Measurements from ENCODE around the gene ARL15. TPM values are rescaled to one million over a fixed set of nuclear protein-coding genes. Genes with fewer than 3 reads are reported as not detected.

The ARL15 gene
- total and polyA plus RNA-seq, 2 of the 8 experiments (the other 6 are each of a cell fraction or from before 2014, with no cell fraction given) = 9.9 to 21.2 TPM

DNA sequence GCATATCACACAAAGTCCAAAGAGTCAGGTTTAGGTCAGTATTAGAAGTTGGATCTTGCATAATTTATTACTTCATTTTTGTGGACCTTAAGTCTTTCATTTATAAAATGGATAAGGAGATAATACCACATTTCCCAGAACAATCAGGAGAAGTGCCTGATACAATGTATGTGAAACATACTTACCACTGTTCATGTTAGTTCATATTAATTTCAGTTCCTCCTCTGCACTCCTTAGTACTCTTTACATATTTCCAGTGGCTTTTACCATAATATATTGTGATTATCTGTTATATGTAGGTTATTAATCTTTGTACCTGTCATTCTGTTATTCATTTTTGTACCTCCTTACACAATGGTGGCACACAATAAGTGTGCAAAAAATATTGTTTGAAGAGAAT is 214.4 kb downstream of the ARL15 start:
- H3K4ac ChIP-seq (replicated peaks; ENCODE audit: insufficient read length, low read depth, low read length) = no peak overlapping the region
- TF ChIP-seq RXRA (IDR thresholded peaks at IDR 0.05; ENCODE audit: insufficient read depth, low read depth, low read length) (no peak), TCF12 (IDR thresholded peaks at IDR 0.05; ENCODE audit: low read depth, low read length) (no peak), POU5F1 (IDR thresholded peaks at IDR 0.05; ENCODE audit: low read depth, low read length) (no peak), RFX5 (IDR thresholded peaks at IDR 0.05; ENCODE audit: borderline replicate concordance, low read depth, low read length) (no peak)
- no peak overlapping the region for H2AFZ ChIP-seq (ENCODE audit: low read length)
- no peak overlapping the region for H3K23ac ChIP-seq (ENCODE audit: insufficient read length)
- no peak overlapping the region for H2BK120ac ChIP-seq (replicated peaks; ENCODE audit: low read depth, low read length)
- H2AK5ac ChIP-seq (ENCODE audit: low read depth, low read length) = no peak overlapping the region
- no peak overlapping the region for H3K56ac ChIP-seq (replicated peaks; ENCODE audit: insufficient read length, low read depth, low read length)
- no peak for DNase-seq (ENCODE audit: low read depth in 1 of 2, low spot score in 2 of 2)
- H2BK5ac ChIP-seq (ENCODE audit: low read depth, low read length) = no peak overlapping the region
- H3K27me3 ChIP-seq (replicated peaks in 1 of 4; ENCODE audit: control insufficient read depth in 3 of 4, extremely low read depth in 1 of 4, insufficient read depth in 3 of 4, low read length in 3 of 4) = no peaks in the 10 kb centered on the region
- no peak overlapping the region for H3K14ac ChIP-seq (ENCODE audit: insufficient read length)
- ChIA-PET POLR2A (ENCODE audit: partially characterized antibody) (no interaction called here), CTCF (ENCODE audit: partially characterized antibody) (no interaction called here)
- H4K8ac ChIP-seq (ENCODE audit: extremely low read depth, insufficient read depth, low read length) = no peak overlapping the region
- no peaks in the 10 kb centered on the region for H3K36me3 ChIP-seq (ENCODE audit: control insufficient read depth in 2 of 4, insufficient read depth in 4 of 4, low read length in 3 of 4)
- no peak overlapping the region for H4K5ac ChIP-seq (ENCODE audit: insufficient read length, low read depth, low read length)
- FAIRE-seq = no peak
- peaks cover 1% of the 10 kb centered on the region; the same call in 1 of the 2 replicates for H3K23me2 ChIP-seq (ENCODE audit: low read depth, low read length)
- H2BK20ac ChIP-seq (ENCODE audit: low read length) = no peak overlapping the region
- no peaks in the 10 kb centered on the region for H3K79me2 ChIP-seq (ENCODE audit: control insufficient read depth in 1 of 2, insufficient read depth in 2 of 2, low read length in 2 of 2)
- no peaks in the 10 kb centered on the region for H4K20me1 ChIP-seq (replicated peaks in 1 of 2; ENCODE audit: control insufficient read depth in 1 of 2, insufficient read depth in 2 of 2, low read length in 2 of 2)
- H3K4me2 ChIP-seq (ENCODE audit: insufficient read depth in 1 of 2, low read depth in 2 of 2, low read length in 2 of 2) = no peak overlapping the region
- no peaks in the 10 kb centered on the region for H3K9me3 ChIP-seq (ENCODE audit: insufficient read depth in 2 of 2, low read depth in 1 of 2, low read length in 1 of 2)
- no peak overlapping the region for H4K91ac ChIP-seq (replicated peaks; ENCODE audit: insufficient read length, low read length)
- H3K4me1 ChIP-seq (replicated peaks in 1 of 4; ENCODE audit: control insufficient read depth in 3 of 4, insufficient read depth in 4 of 4, low read length in 3 of 4) = no peaks in the 10 kb centered on the region; a peak in 1 of 7 replicates
- no peak overlapping the region for H3K27ac ChIP-seq (ENCODE audit: low read depth, low read length)
- H2BK15ac ChIP-seq (ENCODE audit: low read length) = no peak overlapping the region
- no peaks in the 10 kb centered on the region for H3K79me1 ChIP-seq (ENCODE audit: low read depth, low read length)
- H3K9ac ChIP-seq (replicated peaks in 1 of 4; ENCODE audit: extremely low read depth in 1 of 4, low read depth in 3 of 4, low read length in 3 of 4) = no peak overlapping the region
- H3K4me3 ChIP-seq (ENCODE audit: extremely low read depth in 1 of 4, insufficient read depth in 2 of 4, low read depth in 3 of 4, low read length in 4 of 4) = no peak overlapping the region
- H2BK12ac ChIP-seq (ENCODE audit: low read depth, low read length) = no peak overlapping the region
- H3K18ac ChIP-seq (ENCODE audit: extremely low read depth, low read length) = no peak overlapping the region

All from H1 (cell line).